Hematopoietic multipotent progenitor cell treated with erythropoietin and hydrocortisone succinate and interleukin-3 and kit ligand, for 15 days (in vitro differentiated cells): Measurements from ENCODE around the gene ARHGEF16.

Source experiments
- DNase-seq: peaks from one replicate; pipeline ENCODE4 v3.0.0-alpha.2; 2015; ENCODE audit warnings: low spot score

Gene ARHGEF16

GRCh38 chr1:3453891-3454810 lies at the start of gene ARHGEF16:
Gene ARHGEF16, plus strand, starts transcription at chr1:3454665. Its CDS starts 8,420 bp downstream, at chr1:3463085.
- no peak for DNase-seq

GRCh38 chr1:3404801-3405200 lies 49.7 kb upstream of the ARHGEF16 start:
- DNase-seq = no peak

- no peak for DNase-seq
Observed at GRCh38 chr1:3405491-3405890, 49.0 kb upstream of the ARHGEF16 start.

GRCh38 chr1:3405974-3406867 lies 48.2 kb upstream of the ARHGEF16 start:
- DNase-seq = no peak

DNA sequence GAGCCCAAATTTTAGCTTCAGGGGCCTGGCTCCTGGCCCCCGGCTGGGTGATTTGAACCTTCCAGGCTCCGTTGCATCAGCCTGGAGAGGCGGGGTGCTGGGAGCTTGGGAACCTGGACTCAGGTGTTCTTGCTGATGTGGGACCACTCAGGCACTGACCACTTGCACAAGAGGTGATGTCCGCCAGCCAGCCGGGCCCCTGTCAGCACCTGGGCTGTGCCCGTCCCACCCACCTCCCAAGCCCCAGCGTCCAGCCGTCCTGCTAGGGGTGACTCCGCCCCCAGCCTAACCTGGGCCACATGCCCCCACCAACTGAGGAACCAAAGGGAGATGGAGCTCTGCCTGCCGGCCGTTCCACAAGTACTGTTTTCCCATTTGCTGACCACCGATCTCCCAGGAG lies 47.4 kb upstream of the ARHGEF16 start:
- DNase-seq = no peak

GRCh38 chr1:3408751-3409266 lies 45.7 kb upstream of the ARHGEF16 start:
- DNase-seq = no peak

DNA sequence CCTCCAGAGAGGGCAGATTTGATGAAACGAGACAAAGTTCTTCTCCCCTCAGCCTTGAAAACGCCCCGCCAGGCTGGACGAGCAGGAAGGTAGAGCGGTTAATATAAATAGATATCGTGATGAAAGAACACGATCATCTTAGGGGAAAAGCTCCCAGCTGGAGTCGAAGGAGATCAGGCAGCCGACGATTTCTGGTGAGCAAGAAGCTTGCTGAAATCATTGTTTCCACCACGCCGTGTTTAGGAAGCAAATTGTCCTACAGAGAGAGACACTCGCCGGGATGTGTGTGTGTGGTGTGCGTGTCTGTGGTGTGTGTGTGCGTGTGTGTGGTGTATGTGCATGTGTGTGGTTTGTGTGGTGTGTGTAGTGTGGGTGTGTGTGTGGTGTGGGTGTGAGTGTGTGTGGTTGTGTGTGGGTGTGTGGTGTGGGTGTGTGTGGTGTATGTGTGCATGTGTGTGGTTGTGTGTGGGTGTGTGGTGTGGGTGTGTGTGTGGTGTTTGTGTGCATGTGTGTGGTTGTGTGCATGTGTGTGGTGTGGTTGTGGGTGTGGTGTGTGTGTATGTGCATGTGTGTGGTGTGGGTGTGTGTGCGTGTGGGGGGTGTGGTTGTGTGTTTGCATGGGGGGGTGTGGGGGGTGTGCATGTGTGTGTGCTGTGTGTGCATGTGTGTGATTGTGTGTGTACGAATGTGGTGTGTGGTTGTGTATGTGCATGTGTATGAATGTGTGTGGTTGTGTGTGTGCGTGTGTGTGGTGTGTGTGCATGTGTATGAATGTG lies 44.9 kb upstream of the ARHGEF16 start:
- DNase-seq = no peak

DNA sequence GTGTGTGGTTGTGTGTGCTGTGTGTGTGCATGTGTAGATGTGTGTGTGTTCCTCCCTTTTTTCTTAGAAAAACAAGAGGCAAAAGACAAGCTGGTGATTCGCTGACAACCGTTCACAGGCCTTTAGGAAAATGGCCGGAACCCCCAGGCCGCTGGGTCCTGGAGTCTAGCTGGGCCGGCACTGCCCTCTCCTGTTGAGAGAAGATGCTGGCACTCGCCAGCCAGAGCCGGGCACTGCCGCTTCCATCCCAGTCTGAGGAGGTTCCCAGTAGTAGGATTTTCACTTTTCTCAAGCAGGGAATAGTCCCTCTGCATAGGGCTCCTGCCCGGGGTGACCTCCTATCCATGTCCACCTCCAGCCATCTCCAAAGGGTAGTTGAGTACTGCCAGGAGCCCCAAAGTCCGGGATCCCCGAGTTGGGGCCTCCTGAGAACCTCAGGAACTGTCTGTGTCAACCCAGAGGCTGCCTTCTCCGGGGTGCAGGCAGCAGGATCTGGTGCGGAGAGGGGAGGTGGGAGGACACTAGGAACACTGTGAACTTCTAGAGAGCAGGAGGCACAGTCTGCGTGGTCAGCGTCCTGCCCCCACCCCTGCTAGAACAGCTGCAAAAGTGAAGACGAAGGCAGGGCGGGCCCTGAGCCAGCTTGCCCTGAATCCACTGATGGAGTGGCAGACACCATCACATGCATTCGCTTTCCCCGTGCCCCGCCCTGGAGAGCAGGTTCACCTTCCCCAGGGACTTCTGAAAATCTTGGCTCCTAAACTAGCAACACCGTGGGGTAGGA lies 44.1 kb upstream of the ARHGEF16 start:
- no peak for DNase-seq

DNA sequence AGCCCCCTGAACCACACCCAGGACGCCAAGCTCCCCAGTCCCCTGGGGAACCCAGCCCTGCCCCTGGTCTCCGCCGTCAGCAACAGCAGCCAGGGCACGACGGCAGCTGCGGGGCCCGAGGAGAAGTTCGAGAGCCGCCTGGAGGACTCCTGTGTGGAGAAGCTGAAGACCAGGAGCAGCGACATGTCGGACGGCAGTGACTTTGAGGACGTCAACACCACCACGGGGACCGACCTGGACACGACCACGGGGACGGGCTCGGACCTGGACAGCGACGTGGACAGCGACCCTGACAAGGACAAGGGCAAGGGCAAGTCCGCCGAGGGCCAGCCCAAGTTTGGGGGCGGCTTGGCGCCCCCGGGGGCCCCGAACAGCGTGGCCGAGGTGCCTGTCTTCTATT lies 42.7 kb upstream of the ARHGEF16 start:
- DNase-seq = no peak

DNA sequence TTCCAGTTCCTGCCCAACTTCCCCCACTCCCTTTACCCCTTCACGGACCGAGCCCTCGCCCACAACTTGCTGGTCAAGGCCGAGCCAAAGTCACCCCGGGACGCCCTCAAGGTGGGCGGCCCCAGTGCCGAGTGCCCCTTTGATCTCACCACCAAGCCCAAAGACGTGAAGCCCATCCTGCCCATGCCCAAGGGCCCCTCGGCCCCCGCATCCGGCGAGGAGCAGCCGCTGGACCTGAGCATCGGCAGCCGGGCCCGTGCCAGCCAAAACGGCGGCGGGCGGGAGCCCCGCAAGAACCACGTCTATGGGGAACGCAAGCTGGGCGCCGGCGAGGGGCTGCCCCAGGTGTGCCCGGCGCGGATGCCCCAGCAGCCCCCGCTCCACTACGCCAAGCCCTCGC lies 42.1 kb upstream of the ARHGEF16 start:
- no peak for DNase-seq

GRCh38 chr1:3413975-3414710 lies 40.3 kb upstream of the ARHGEF16 start:
- DNase-seq = no peak

- no peak for DNase-seq
Observed at GRCh38 chr1:3415260-3416090, 39.0 kb upstream of the ARHGEF16 start.

GRCh38 chr1:3417082-3417739 lies 37.3 kb upstream of the ARHGEF16 start:
- DNase-seq = no peak

- no peak for DNase-seq
Observed at GRCh38 chr1:3417934-3418333, 36.5 kb upstream of the ARHGEF16 start.

DNA sequence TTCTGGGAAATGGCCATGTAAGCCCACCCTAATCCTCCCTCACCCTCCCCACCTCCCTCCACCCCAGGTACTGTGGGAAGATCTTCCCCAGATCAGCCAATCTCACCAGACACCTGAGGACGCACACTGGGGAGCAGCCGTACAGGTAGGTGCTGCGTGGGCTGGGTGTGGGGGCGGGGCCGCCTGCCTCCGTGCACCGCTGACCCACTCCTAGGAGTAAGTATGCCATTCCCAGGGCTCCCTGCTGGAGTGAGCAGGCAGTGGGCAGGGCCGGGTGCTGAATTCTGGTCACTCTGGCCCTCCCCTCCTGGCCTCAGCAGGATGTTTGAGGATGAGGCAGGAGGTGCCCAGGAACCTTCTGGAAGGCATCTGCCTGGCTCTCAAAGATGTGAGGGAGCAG lies 35.9 kb upstream of the ARHGEF16 start:
- no peak for DNase-seq

DNA sequence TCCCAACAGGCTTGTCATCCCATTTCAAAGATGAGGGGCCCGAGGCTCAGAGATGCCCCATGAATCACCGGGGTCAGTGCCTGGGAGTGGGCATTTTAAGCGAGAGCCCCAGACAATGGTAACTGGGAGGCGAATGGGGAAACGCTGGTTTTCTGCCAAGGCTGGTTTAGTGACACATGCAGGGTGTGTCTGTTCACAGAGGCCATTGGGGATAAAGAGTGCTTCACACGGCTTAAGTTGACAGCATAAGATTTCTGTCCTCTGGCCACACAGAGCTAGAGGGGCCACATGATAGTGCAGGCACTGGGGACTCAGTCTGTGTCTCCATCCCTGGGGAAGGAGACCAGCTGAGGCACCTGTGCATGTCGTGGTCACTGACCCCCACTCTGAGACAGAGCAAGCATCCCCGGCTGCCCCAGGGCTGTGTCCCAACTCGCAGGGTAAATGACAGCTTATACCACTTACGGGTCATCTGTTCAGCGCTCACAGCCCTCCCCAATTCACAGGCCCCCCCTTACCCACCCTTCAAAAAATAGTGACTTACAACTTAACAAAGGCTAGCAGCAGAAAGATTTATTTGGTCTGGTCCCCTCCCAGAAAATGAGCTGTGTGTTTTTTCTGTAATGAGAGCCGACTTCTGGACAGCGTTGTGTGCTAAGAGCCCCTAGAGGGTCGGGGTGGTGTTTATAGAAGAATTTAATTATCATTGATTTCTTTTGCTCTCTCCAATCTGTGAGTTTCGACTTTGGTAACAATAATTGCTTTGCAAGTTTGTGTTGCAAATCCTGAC lies 34.9 kb upstream of the ARHGEF16 start:
- DNase-seq = no peak

DNA sequence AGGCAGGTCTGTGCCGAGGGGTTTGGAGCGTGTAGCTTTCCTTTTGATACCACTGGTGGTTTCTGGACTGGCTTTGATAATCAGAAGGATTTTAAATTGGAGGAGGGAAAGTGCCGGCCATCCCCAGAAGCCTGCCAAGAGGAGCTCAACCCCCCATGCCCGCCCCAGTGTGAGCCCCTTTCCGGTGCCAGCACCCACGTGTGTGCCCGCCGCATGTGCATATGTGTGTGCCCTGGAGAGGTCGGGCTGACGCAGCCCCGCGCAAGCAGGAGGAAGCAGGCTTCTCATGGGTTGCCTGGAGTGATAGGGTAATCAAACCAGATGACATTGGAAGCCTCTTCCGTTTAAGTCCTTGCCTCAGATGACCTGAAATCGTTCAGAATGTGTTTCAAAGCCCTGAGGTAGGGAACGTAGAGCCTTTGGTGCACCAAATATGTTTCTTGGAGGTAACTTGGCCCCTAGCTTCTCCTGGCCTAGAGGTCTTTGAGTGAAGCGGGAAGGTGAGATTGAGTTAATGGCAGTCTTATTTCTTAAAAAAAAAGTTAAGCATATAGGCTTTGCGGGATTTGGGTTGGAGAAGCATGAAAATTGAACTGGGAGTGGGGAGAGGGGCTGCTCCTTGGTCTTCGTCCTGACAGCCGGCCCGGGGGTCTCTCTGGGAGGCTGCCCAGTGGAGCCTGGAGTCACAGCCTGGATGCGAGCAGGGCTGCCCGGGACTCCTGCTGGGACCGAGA lies 34.1 kb upstream of the ARHGEF16 start:
- no peak for DNase-seq
